GM20431 (cell line): Measurements from ENCODE around the gene GGNBP2.

ENCODE experiments used
- in situ Hi-C: fragments of 300-500 bp; cut with MseI, MboI; formaldehyde crosslinking; loops from one replicate; pipeline ENCODE4 v1.15.0; 2020; ENCODE audit warnings: low sequenced_read_pairs; ENCODE audit not compliant: unreplicated experiment

The GGNBP2 gene

DNA sequence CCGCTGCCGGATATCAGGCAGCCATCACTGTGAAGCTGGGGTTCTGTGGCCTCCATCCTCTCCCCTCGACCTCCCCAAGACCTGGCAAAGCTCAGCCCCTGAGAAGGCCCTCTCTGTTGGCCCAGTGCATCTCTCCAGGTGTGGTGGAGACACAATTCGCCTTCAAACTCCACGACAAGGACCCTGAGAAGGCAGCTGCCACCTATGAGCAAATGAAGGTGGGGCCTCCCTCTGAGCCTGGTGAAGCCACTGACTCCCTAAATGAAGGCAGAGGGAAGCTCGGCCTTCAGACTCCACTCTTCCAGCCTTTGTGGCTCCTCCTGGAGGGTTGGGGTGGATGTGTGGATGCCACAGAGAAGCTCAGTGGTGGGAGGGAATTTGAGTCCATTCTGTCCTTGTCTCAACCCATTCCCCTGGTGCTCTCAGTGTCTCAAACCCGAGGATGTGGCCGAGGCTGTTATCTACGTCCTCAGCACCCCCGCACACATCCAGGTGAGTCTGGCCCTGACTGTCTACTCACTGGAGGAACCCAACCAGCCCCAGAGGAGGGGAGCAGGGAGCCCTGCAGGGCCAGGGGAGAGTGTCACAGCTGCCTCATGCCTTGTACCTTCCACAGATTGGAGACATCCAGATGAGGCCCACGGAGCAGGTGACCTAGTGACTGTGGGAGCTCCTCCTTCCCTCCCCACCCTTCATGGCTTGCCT, 55.0 kb downstream of the GGNBP2 start:
- in situ Hi-C loops = loop anchor here (25.0 kb wide), 1 partner anchor 788 kb away; the partner anchor contains the start of gene C17orf78

DNA sequence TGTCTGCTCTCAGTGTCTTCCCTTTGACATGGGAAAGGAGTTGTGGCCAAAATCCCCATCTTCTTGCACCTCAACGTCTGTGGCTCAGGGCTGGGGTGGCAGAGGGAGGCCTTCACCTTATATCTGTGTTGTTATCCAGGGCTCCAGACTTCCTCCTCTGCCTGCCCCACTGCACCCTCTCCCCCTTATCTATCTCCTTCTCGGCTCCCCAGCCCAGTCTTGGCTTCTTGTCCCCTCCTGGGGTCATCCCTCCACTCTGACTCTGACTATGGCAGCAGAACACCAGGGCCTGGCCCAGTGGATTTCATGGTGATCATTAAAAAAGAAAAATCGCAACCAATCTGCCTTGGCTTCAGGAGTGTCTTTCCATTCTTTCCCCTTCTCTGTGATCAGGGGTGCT, 55.7 kb downstream of the GGNBP2 start:
- in situ Hi-C loops = loop anchor here (25.0 kb wide), 1 partner anchor 787 kb away; the partner anchor contains the start of gene C17orf78

GRCh38 chr17:36600936-36601302, 56.2 kb downstream of the GGNBP2 start:
- in situ Hi-C loops = loop anchor here (25.0 kb wide), 1 partner anchor 786 kb away; the partner anchor contains the start of gene C17orf78

GRCh38 chr17:36601303-36602029, 56.7 kb downstream of the GGNBP2 start, which contains the start of gene MRM1:
Gene MRM1, plus strand, starts transcription at chr17:36601583. Its CDS starts 228 bp downstream, at chr17:36601811.
- in situ Hi-C loops = loop anchor here (25.0 kb wide), 1 partner anchor 786 kb away; the partner anchor contains the start of gene C17orf78

- in situ Hi-C loops = loop anchor here (25.0 kb wide), 1 partner anchor 785 kb away; the partner anchor contains the start of gene C17orf78
These were observed 57.5 kb downstream of the GGNBP2 start for GRCh38 chr17:36602030-36602748.

DNA sequence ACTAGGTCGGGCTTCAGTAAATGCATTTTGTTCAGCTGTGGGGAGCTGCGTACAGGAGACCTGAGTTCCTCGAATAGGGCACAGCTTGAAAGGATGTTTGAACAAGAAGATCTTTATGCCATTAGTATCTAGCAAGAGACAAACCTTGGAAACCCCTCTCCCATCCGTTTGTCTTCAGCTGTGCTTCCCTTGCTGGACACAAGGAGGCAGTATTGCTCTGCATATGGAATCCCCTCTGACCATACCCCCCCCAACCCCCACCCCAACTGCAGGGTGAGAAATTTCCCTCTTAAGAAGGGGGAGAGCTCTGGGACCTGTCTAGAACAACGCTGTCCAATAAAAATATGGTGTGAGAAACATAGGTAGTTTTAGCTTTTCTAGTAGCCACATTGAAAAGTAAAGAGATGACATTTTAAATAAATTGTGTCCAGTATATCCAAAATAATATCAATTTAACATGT, 58.2 kb downstream of the GGNBP2 start:
- in situ Hi-C loops = loop anchor here (25.0 kb wide), 1 partner anchor 784 kb away; the partner anchor contains the start of gene C17orf78

- in situ Hi-C loops = loop anchor here (25.0 kb wide), 1 partner anchor 782 kb away; the partner anchor contains the start of gene C17orf78
These were observed 60.3 kb downstream of the GGNBP2 start for GRCh38 chr17:36605028-36605427.

- in situ Hi-C loops = loop anchor here (25.0 kb wide), 1 partner anchor 779 kb away; the partner anchor contains the start of gene C17orf78
These were observed 63.6 kb downstream of the GGNBP2 start for GRCh38 chr17:36608280-36608679.

DNA sequence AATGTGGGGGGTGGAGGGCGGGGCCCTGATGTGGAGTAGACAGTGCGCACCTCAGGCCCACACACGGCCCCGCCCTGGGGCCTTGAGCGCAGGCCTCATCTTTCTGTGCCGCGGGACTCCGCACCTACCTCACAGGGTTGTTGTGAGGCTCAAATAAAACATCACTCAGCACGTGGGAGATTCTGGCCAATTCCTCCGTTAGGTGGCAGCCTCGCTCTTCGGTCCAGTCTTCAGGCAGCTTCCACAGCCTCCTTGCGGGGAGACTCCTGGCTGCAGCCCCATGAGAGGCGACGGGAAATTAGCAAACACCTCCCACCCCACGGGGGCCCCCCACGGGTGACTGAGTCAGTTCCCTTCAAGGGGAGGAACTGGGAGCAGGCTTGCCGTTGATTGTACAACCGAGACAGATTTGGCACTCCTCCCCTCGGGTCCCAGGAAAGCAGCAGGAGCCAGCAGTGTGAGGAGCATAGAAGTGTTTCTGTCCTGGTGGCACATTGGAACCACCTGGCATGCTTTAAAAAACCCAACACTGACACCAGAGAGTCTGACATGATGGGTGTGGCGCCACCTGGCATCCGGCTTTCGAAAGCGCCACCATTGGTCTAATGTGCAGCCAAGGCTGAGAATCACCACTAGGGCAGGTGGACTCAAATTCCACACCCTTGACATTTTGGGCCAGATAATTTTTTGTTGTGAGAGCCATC, 64.2 kb downstream of the GGNBP2 start:
- in situ Hi-C loops = loop anchor here (25.0 kb wide), 1 partner anchor 778 kb away; the partner anchor contains the start of gene C17orf78

GRCh38 chr17:36609498-36609862, 64.8 kb downstream of the GGNBP2 start:
- in situ Hi-C loops = loop anchor here (25.0 kb wide), 1 partner anchor 778 kb away; the partner anchor contains the start of gene C17orf78

DNA sequence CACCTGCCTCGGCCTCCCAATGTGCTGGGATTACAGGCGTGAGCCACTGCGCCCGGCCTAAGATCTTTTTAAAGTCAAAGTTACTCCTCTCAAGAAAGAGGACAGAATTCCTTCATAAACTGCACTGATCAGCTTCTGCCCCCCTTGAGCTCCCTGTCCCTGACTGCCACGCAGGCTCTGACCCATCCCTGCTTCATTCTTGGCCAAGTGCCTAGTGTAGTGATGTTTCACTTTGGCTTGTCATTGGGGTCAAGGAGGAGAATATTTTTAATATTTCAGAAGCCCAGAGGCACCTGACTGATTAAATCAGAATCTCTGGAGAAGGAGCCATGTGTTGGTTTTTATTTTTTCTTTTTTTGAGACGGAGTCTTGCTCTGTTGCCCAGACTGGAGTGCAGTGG, 65.8 kb downstream of the GGNBP2 start:
- in situ Hi-C loops = loop anchor here (25.0 kb wide), 1 partner anchor 777 kb away; the partner anchor contains the start of gene C17orf78

DNA sequence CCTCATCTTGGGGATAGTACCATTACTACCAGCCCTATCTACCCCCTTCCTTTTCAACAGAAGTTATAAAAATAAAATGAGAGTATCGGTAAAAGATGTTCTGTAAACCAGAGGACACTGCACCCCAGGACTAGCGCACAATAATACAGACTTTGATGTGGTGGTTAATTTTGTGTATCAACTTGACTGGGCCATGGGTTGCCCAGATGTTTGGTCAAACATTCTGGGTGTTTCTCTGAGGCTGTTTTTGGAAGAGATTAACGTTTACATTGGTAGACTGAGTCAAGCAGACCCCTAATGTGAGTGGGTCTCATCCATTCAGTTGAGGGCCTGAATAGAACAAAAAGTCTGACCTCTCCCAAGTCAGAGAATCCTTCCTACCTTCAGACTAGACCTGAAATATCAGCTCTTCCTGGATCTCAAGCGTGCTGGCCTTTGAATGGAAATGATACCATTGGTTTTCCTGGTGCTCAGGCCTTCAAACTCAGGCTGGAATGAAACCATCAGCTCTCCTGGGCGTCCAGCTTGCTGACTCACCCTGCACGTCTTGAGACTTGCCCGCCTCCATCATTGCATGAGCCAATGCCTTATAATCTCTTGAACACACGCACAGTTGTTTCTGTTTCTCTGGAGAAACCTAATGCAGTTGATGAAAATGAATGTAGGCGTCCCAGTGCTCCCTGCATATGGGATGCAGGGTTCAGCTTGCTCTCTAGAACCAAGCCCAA, 66.8 kb downstream of the GGNBP2 start:
- in situ Hi-C loops = loop anchor here (25.0 kb wide), 1 partner anchor 776 kb away; the partner anchor contains the start of gene C17orf78

- in situ Hi-C loops = loop anchor here (25.0 kb wide), 1 partner anchor 775 kb away; the partner anchor contains the start of gene C17orf78
These were observed 67.6 kb downstream of the GGNBP2 start for GRCh38 chr17:36612323-36612722.

DNA sequence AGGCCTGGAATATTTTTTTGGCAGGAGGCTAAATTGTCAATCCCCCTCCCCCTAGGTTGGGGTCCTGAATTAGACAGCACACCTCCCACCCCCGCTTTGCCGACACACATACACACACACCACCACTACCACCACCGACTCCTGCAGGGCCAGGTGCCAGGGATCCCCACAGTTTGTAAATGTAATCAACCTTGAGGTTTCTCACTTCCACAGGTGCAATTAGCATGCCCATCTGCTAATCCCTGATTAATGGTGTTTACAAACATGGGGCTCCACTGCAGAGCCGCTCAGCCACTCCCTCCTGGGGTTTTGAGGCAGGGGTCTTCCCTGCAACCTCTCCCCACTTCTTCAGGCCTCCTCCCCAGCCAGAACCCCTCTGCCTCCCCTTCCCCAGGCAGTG, 68.4 kb downstream of the GGNBP2 start:
- in situ Hi-C loops = loop anchor here (25.0 kb wide), 1 partner anchor 774 kb away; the partner anchor contains the start of gene C17orf78

- in situ Hi-C loops = loop anchor here (25.0 kb wide), 1 partner anchor 773 kb away; the partner anchor contains the start of gene C17orf78
These were observed 69.4 kb downstream of the GGNBP2 start for GRCh38 chr17:36614081-36614480.

DNA sequence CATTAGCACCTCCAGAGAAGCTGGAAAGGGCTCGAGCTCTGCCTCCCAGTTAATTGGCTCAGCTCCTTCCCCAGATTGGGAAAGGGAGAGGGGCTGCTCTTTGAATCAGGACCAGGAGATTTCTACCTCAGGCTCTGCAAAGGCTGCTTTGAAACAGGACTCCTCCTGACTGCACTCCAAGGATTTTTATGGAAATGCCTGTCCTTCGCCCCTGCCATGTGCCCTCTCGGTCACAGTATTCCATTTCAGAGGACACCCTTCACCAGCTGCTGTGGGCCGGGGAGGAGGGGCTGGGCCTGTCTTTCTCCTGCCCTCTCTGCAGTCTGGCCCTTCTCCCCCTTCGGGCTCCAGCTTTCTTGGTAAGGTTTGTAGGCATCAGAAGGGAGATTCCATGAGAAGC, 70.2 kb downstream of the GGNBP2 start:
- in situ Hi-C loops = loop anchor here (25.0 kb wide), 1 partner anchor 772 kb away; the partner anchor contains the start of gene C17orf78

DNA sequence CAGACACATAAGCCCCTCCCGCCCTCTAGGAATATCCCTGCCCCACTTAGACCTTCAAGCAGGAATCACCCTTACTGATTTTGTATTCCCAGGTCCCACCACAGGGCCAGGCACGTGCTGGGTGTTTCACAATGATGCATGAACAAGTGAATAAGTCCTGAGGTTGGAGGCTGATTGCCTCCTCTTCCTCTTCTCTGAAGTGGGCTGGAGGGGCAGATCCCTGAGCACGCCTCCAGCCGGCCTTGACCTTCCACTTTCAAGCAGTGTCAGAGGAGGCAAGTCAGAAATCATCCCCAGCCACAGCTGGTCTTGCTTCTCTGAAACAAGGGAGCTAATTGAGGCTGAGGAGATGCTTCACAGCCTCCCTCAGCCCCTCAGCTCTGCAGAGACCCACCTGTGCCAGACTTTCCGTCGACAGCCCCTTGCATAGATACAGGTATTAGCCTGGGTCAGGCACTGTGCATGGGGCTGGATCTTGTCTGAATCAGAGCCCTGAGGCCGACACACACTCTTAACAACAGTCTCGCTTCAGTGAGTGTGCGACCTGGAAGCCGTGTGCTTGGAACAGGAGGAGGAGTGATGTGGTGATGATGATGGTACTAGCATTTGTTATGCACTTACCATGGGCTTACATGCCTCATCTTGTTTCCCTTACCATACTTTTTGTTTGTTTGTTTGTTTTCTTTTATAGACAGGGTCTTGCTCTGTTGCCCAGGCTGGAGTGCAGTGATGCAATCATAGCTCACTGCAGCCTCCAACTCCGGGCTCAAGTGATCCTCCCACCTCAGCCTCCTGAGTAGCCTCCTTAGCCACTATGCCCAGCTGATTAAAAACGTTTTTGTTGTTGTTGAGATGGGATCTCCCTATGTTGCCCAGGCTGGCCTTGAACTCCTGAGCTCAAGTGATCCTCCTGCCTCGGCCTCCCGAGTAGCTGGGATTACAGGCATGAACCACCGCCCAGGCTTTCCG, 71.6 kb downstream of the GGNBP2 start:
- in situ Hi-C loops = loop anchor here (25.0 kb wide), 1 partner anchor 771 kb away; the partner anchor contains the start of gene C17orf78
